Measurements from ENCODE around the gene CKLF. TPM values are rescaled to one million over a fixed set of nuclear protein-coding genes. Genes with fewer than 3 reads are reported as not detected.

Gene CKLF
- total RNA-seq, 4 donors from 2014 or later = 13.1 to 31.5 (median 17.9) TPM

- peaks cover 0 to 100% of the 10 kb centered on the region in 2 donors for H3K36me3 ChIP-seq
- H3K27me3 ChIP-seq = no peaks in the 10 kb centered on the region
- TF ChIP-seq POLR2A (IDR thresholded peaks at IDR 0.05) (no peak), POLR2AphosphoS5 (IDR thresholded peaks at IDR 0.05) (no peak)
- ATAC-seq = no peak
- H3K4me3 ChIP-seq = no peak overlapping the region
- H3K9me3 ChIP-seq = no peaks in the 10 kb centered on the region
- H3K27ac ChIP-seq = no peak overlapping the region
- WGBS, 2 donors (ENCODE audit: low coverage in 1 of 2) = 80 to 100% methylated on average over 1 to 4 of the region's 5 CpGs
- peaks cover 0 to 16% (median 5%) of the 10 kb centered on the region in 3 donors for H3K4me1 ChIP-seq
Observed at GRCh38 chr16:66528294-66528693, 24.1 kb upstream of the CKLF start.

GRCh38 chr16:66529475-66529874 is 22.9 kb upstream of the CKLF start:
- no peak overlapping the region for H3K27ac ChIP-seq
- peaks cover 0 to 4% (median 0%) of the 10 kb centered on the region in 3 donors for H3K4me1 ChIP-seq
- TF ChIP-seq POLR2A (IDR thresholded peaks at IDR 0.05) (no peak), POLR2AphosphoS5 (IDR thresholded peaks at IDR 0.05) (no peak), EP300 (IDR thresholded peaks at IDR 0.05) (no peak)
- TF ChIP-seq, protein P1, sequence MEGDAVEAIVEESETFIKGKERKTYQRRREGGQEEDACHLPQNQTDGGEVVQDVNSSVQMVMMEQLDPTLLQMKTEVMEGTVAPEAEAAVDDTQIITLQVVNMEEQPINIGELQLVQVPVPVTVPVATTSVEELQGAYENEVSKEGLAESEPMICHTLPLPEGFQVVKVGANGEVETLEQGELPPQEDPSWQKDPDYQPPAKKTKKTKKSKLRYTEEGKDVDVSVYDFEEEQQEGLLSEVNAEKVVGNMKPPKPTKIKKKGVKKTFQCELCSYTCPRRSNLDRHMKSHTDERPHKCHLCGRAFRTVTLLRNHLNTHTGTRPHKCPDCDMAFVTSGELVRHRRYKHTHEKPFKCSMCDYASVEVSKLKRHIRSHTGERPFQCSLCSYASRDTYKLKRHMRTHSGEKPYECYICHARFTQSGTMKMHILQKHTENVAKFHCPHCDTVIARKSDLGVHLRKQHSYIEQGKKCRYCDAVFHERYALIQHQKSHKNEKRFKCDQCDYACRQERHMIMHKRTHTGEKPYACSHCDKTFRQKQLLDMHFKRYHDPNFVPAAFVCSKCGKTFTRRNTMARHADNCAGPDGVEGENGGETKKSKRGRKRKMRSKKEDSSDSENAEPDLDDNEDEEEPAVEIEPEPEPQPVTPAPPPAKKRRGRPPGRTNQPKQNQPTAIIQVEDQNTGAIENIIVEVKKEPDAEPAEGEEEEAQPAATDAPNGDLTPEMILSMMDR (IDR thresholded peaks at IDR 0.05) = no peak
- H3K36me3 ChIP-seq = peaks cover 0 to 100% of the 10 kb centered on the region in 2 donors
- ATAC-seq = no peak
- WGBS, 2 donors (ENCODE audit: low coverage in 1 of 2) = 75 to 90% methylated on average over 3 to 6 of the region's 6 CpGs
- no peak overlapping the region for H3K4me3 ChIP-seq
- no peaks in the 10 kb centered on the region for H3K27me3 ChIP-seq
- no peaks in the 10 kb centered on the region for H3K9me3 ChIP-seq

- Histone ChIP-seq H3K27me3 (no peaks in the 10 kb centered on the region), H3K27ac (no peak overlapping the region), H3K36me3 (peaks cover 0 to 98% of the 10 kb centered on the region in 2 donors), H3K9me3 (no peaks in the 10 kb centered on the region), H3K4me1 (no peaks in the 10 kb centered on the region), H3K4me3 (no peak overlapping the region)
- no peak for ATAC-seq
- TF ChIP-seq EP300 (IDR thresholded peaks at IDR 0.05) = no peak
- TF ChIP-seq, protein P1 (IDR thresholded peaks at IDR 0.05) = no peak
- no peak for TF ChIP-seq POLR2A (IDR thresholded peaks at IDR 0.05)
- TF ChIP-seq POLR2AphosphoS5 (IDR thresholded peaks at IDR 0.05) = no peak
- 88 to 92% methylated on average over 1 of the region's 1 CpG for WGBS, 2 donors (ENCODE audit: low coverage in 1 of 2)
Observed at GRCh38 chr16:66534376-66534799, 18.0 kb upstream of the CKLF start.

GRCh38 chr16:66536525-66536924 is 15.9 kb upstream of the CKLF start:
- Histone ChIP-seq H3K27me3 (no peaks in the 10 kb centered on the region), H3K4me3 (no peak overlapping the region), H3K36me3 (peaks cover 0 to 97% of the 10 kb centered on the region in 2 donors), H3K4me1 (no peaks in the 10 kb centered on the region), H3K9me3 (no peaks in the 10 kb centered on the region), H3K27ac (no peak overlapping the region)
- no peak for ATAC-seq
- 80% methylated on average over 1 of the region's 4 CpGs; no CpG with 5 or more reads in 1 of the 2 donors for WGBS, 2 donors (ENCODE audit: low coverage in 1 of 2)
- no peak for TF ChIP-seq POLR2AphosphoS5 (IDR thresholded peaks at IDR 0.05)
- no peak for TF ChIP-seq EP300 (IDR thresholded peaks at IDR 0.05)
- TF ChIP-seq, protein P1 (IDR thresholded peaks at IDR 0.05) = no peak
- TF ChIP-seq POLR2A (IDR thresholded peaks at IDR 0.05) = no peak

DNA sequence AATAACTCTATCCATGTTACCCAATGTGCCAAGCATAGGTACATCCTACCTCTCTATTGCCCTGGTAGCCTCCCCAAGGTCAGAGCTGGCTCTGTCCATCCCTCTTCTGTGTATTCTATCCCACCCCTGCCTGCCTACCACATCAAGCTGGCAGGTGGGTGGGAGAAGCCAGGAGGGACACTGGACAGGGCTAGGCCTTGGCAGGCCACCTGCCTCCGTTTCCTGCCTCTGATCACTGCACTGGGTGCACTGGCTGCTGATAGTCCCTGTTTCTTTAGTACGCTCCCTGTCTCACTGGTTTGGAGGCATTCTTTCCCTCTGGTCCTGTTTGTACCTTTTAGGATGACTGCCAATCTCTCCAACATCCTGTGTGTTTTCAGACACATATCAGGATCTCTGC is 15.1 kb upstream of the CKLF start:
- Histone ChIP-seq H3K4me1 (no peaks in the 10 kb centered on the region), H3K4me3 (no peak overlapping the region), H3K27ac (no peak overlapping the region), H3K9me3 (no peaks in the 10 kb centered on the region), H3K36me3 (peaks cover 0 to 97% of the 10 kb centered on the region in 2 donors), H3K27me3 (no peaks in the 10 kb centered on the region)
- TF ChIP-seq POLR2AphosphoS5 (IDR thresholded peaks at IDR 0.05) (no peak), EP300 (IDR thresholded peaks at IDR 0.05) (no peak), POLR2A (IDR thresholded peaks at IDR 0.05) (no peak)
- TF ChIP-seq, protein P1 (IDR thresholded peaks at IDR 0.05) = no peak
- no peak for ATAC-seq
- WGBS, 2 donors (ENCODE audit: low coverage in 1 of 2) = 92% methylated on average over 2 of the region's 2 CpGs; no CpG with 5 or more reads in 1 of the 2 donors
